GM12865 (cell line): ENCODE data around the gene PPME1.

Source experiments
- DNase-seq: peaks from one replicate; pipeline ENCODE4 v3.0.0; 2010; ENCODE audit warnings: low read depth
- H3K4me3 ChIP-seq: 2 replicates; pipeline ENCODE4 v1.5.1; 2011; ENCODE audit warnings: mild to moderate bottlenecking, low read depth, low read length, control low read depth
- TF ChIP-seq, protein P1 (sequence below): IDR thresholded peaks from 2 replicates; pipeline ENCODE4 v1.5.1; 2011; ENCODE audit warnings: low read length, control low read depth, low read depth, inconsistent platforms; ENCODE audit not compliant: insufficient read depth; ENCODE audit errors: missing control alignments

Gene PPME1

DNA sequence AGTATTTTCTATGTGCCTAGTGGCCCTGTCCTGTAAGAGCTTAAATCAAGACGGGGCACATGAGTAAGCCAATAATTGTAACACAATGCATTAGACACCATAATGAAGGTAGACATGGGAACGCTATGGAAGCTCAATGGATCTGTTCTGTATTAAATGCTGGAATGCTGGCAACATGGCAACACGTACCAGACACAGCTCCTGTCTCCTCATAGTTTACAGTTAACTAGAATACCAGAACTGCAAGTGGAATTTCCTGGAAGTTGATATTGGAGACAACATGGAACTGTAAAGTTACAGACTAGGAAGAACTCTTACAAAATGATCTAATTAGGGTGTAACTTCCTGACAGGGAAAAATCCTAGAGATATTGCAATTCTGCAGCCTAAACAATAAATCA lies 127.9 kb downstream of the PPME1 start:
- H3K4me3 ChIP-seq: no peak overlapping the region
- TF ChIP-seq, protein P1, sequence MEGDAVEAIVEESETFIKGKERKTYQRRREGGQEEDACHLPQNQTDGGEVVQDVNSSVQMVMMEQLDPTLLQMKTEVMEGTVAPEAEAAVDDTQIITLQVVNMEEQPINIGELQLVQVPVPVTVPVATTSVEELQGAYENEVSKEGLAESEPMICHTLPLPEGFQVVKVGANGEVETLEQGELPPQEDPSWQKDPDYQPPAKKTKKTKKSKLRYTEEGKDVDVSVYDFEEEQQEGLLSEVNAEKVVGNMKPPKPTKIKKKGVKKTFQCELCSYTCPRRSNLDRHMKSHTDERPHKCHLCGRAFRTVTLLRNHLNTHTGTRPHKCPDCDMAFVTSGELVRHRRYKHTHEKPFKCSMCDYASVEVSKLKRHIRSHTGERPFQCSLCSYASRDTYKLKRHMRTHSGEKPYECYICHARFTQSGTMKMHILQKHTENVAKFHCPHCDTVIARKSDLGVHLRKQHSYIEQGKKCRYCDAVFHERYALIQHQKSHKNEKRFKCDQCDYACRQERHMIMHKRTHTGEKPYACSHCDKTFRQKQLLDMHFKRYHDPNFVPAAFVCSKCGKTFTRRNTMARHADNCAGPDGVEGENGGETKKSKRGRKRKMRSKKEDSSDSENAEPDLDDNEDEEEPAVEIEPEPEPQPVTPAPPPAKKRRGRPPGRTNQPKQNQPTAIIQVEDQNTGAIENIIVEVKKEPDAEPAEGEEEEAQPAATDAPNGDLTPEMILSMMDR: no peak
- DNase-seq: no peak
